Measurements from ENCODE around the gene SIX5.

Gene SIX5

GRCh38 chr19:45814166-45814780, 45.2 kb upstream of the SIX5 start:
- no peak for DNase-seq (ENCODE audit: low spot score)
- TF ChIP-seq CTCF (IDR thresholded peaks at IDR 0.05; ENCODE audit: extremely low read depth, missing control alignments), result no peak

GRCh38 chr19:45812297-45812696, 43.2 kb upstream of the SIX5 start:
- DNase-seq (ENCODE audit: low spot score), result no peak

GRCh38 chr19:45809643-45810159, 40.6 kb upstream of the SIX5 start:
- no peak for DNase-seq (ENCODE audit: low spot score)
- no peak for TF ChIP-seq CTCF (IDR thresholded peaks at IDR 0.05; ENCODE audit: extremely low read depth, missing control alignments)

More at GRCh38 chr19:45812297-45812696, 43.2 kb upstream of the SIX5 start:
- no peak for TF ChIP-seq CTCF (IDR thresholded peaks at IDR 0.05; ENCODE audit: extremely low read depth, missing control alignments)

- DNase-seq (ENCODE audit: low spot score), result no peak
Observed at GRCh38 chr19:45805719-45806118, 36.7 kb upstream of the SIX5 start.

GRCh38 chr19:45804959-45805230, 35.8 kb upstream of the SIX5 start:
- DNase-seq (ENCODE audit: low spot score), result no peak
- no peak for TF ChIP-seq CTCF (IDR thresholded peaks at IDR 0.05; ENCODE audit: extremely low read depth, missing control alignments)

More at GRCh38 chr19:45805719-45806118, 36.7 kb upstream of the SIX5 start:
- TF ChIP-seq CTCF (IDR thresholded peaks at IDR 0.05; ENCODE audit: extremely low read depth, missing control alignments), result no peak

GRCh38 chr19:45804140-45804958, 35.3 kb upstream of the SIX5 start:
- TF ChIP-seq CTCF (IDR thresholded peaks at IDR 0.05; ENCODE audit: extremely low read depth, missing control alignments), result no peak
- DNase-seq (ENCODE audit: low spot score), result no peak

- TF ChIP-seq CTCF (IDR thresholded peaks at IDR 0.05; ENCODE audit: extremely low read depth, missing control alignments), result no peak
- no peak for DNase-seq (ENCODE audit: low spot score)
Observed at GRCh38 chr19:45801603-45802175, 32.6 kb upstream of the SIX5 start.

Measured in GM20000 (cell line).